ENCODE results near the gene RBM4.

Gene RBM4

DNA sequence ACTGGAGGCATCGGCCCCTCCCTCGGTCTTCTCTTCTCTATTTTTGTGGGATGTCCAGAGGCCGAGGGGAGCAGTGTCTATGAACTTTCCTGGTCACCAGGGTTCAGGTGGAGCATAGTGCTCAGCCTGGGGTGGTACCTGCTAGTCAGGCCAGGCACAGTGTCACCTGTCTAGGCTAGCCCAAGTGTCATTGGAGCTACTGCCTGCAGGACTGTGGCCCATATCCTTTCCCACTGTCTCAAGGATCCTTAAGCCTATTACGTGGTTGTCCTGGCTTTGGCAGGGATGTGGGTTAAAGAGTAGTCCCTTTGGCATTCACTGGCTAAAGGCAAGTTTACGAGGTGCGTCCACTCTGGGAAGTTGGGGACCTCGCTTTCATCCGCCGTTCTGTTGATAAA, 12.8 kb upstream of the RBM4 start:
- no peaks in the 10 kb centered on the region for H3K9me2 ChIP-seq (replicated peaks; ENCODE audit: control insufficient read depth, low read length)
- peaks cover 16% of the 10 kb centered on the region for H3K4me1 ChIP-seq (ENCODE audit: control insufficient read depth, low read length)
- no peak overlapping the region for H3K4me3 ChIP-seq (ENCODE audit: low read length)
- no peaks in the 10 kb centered on the region for H3K9me3 ChIP-seq (ENCODE audit: control insufficient read depth, insufficient read depth, low read length)
- H4K20me1 ChIP-seq (ENCODE audit: control insufficient read depth, insufficient read depth, low read depth, low read length) = peaks cover 59% of the 10 kb centered on the region
- no peaks in the 10 kb centered on the region for H3K27me3 ChIP-seq (ENCODE audit: control insufficient read depth, low read length)
- H3K79me2 ChIP-seq (ENCODE audit: control insufficient read depth, low read length) = peaks cover 100% of the 10 kb centered on the region
- no peak overlapping the region for H3K4me2 ChIP-seq (ENCODE audit: low read length)
- TF ChIP-seq, protein P1, sequence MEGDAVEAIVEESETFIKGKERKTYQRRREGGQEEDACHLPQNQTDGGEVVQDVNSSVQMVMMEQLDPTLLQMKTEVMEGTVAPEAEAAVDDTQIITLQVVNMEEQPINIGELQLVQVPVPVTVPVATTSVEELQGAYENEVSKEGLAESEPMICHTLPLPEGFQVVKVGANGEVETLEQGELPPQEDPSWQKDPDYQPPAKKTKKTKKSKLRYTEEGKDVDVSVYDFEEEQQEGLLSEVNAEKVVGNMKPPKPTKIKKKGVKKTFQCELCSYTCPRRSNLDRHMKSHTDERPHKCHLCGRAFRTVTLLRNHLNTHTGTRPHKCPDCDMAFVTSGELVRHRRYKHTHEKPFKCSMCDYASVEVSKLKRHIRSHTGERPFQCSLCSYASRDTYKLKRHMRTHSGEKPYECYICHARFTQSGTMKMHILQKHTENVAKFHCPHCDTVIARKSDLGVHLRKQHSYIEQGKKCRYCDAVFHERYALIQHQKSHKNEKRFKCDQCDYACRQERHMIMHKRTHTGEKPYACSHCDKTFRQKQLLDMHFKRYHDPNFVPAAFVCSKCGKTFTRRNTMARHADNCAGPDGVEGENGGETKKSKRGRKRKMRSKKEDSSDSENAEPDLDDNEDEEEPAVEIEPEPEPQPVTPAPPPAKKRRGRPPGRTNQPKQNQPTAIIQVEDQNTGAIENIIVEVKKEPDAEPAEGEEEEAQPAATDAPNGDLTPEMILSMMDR (IDR thresholded peaks at IDR 0.05; ENCODE audit: low read depth, low read length, poor library complexity, severe bottlenecking) = no peak
- TF ChIP-seq EZH2phosphoT487 (IDR thresholded peaks at IDR 0.05; ENCODE audit: borderline replicate concordance, low read length) = no peak
- peaks cover 100% of the 10 kb centered on the region for H3K36me3 ChIP-seq (ENCODE audit: control insufficient read depth, low read length)
- H3K27ac ChIP-seq (ENCODE audit: low read depth, low read length) = no peak overlapping the region
- H3F3A ChIP-seq (ENCODE audit: control insufficient read depth, insufficient read depth) = peaks cover 20% of the 10 kb centered on the region

DNA sequence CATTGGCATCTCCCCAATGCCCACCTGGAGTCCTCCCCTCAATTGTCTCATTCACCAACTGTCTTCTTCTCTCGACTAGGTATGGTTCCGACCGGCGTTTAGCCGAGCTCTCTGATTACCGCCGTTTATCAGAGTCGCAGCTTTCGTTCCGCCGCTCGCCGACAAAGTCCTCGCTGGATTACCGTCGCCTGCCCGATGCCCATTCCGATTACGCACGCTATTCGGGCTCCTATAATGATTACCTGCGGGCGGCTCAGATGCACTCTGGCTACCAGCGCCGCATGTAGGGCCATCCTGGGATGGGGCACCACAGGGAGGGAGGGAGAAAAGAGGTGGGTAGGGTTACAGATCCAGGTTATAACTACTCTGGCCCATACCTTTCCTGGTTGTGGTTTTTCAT, 12.1 kb upstream of the RBM4 start:
- Histone ChIP-seq H3K4me3 (ENCODE audit: low read length) (no peak overlapping the region), H4K20me1 (ENCODE audit: control insufficient read depth, insufficient read depth, low read depth, low read length) (peaks cover 54% of the 10 kb centered on the region), H3K79me2 (ENCODE audit: control insufficient read depth, low read length) (peaks cover 100% of the 10 kb centered on the region), H3K27me3 (ENCODE audit: control insufficient read depth, low read length) (no peaks in the 10 kb centered on the region), H3K27ac (ENCODE audit: low read depth, low read length) (no peak overlapping the region), H3K4me1 (ENCODE audit: control insufficient read depth, low read length) (peaks cover 11% of the 10 kb centered on the region), H3K9me2 (replicated peaks; ENCODE audit: control insufficient read depth, low read length) (no peaks in the 10 kb centered on the region), H3F3A (ENCODE audit: control insufficient read depth, insufficient read depth) (peaks cover 21% of the 10 kb centered on the region), H3K9me3 (ENCODE audit: control insufficient read depth, insufficient read depth, low read length) (no peaks in the 10 kb centered on the region), H3K36me3 (ENCODE audit: control insufficient read depth, low read length) (peaks cover 98% of the 10 kb centered on the region), H3K4me2 (ENCODE audit: low read length) (no peak overlapping the region)
- no peak for TF ChIP-seq EZH2phosphoT487 (IDR thresholded peaks at IDR 0.05; ENCODE audit: borderline replicate concordance, low read length)
- TF ChIP-seq, protein P1 (IDR thresholded peaks at IDR 0.05; ENCODE audit: low read depth, low read length, poor library complexity, severe bottlenecking) = no peak

DNA sequence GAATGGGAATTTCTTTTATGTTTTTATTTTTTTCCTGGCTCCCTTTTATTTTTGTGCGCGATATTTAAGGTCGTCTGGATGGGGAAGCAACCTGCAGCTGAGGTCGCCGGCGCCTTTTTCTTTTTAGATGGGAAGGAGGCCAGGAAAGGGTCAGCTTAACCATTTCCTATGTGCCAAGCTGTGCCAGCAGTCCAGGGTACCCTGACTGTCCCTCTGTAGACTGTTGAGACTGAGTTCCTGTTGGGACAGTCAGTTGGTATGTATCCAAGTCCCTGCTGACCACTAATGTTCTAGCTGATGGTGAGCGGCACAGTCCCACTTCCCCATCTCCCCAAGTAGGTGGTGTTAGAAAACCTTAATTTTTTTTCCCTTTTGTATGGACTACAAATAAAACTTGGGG, 11.6 kb upstream of the RBM4 start:
- Histone ChIP-seq H3F3A (ENCODE audit: control insufficient read depth, insufficient read depth) (peaks cover 24% of the 10 kb centered on the region), H3K9me3 (ENCODE audit: control insufficient read depth, insufficient read depth, low read length) (no peaks in the 10 kb centered on the region), H3K4me3 (ENCODE audit: low read length) (no peak overlapping the region), H3K79me2 (ENCODE audit: control insufficient read depth, low read length) (peaks cover 100% of the 10 kb centered on the region), H3K4me2 (ENCODE audit: low read length) (no peak overlapping the region), H3K9me2 (replicated peaks; ENCODE audit: control insufficient read depth, low read length) (no peaks in the 10 kb centered on the region), H4K20me1 (ENCODE audit: control insufficient read depth, insufficient read depth, low read depth, low read length) (peaks cover 52% of the 10 kb centered on the region), H3K27me3 (ENCODE audit: control insufficient read depth, low read length) (no peaks in the 10 kb centered on the region), H3K4me1 (ENCODE audit: control insufficient read depth, low read length) (0 out of 2 replicates have a peak, but pooled peaks cover 7% of the 10 kb centered on the region), H3K27ac (ENCODE audit: low read depth, low read length) (no peak overlapping the region), H3K36me3 (ENCODE audit: control insufficient read depth, low read length) (peaks cover 98% of the 10 kb centered on the region)
- TF ChIP-seq, protein P1 (IDR thresholded peaks at IDR 0.05; ENCODE audit: low read depth, low read length, poor library complexity, severe bottlenecking) = no peak
- no peak for TF ChIP-seq EZH2phosphoT487 (IDR thresholded peaks at IDR 0.05; ENCODE audit: borderline replicate concordance, low read length)
